ENCODE results near the gene CCDC169.
"Not testable (repeated sequence)": the region's sequence is repeated elsewhere in the genome, so short reads cannot be mapped to it uniquely, and the experiment has no call there.

DNA sequence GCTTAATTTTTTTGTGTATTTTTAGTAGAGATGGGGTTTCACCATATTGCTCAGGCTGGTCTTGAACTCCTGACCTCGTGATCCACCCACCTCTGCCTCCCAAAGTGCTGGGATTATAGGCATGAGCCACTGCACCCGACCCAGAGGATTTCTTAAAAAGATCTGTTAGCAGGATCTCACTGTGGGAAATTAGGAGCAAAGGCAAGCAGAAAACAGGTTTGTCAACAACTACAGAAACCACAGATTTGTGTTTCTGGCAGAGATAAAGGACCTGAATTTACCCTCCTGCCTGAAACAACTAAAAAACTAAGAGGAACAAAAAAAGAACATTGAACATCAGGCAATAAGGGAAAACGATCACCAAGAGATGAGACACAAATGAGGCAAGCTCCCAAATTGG, 1.9 kb upstream of the CCDC169 start:
- not testable (repeated sequence) for TF ChIP-seq EZH2 (IDR thresholded peaks at IDR 0.05); POLR2AphosphoS5 (IDR thresholded peaks at IDR 0.05; ENCODE audit: borderline replicate concordance, low read depth, low read length); FOXP2 (optimal IDR thresholded peaks at IDR 0.05; ENCODE audit: control extremely low read depth, extremely low read length, insufficient read depth)
